Activated CD4-positive, alpha-beta memory T cell treated with anti-CD3 and anti-CD28 coated beads for 36 hours (primary cell): ENCODE measurements around the gene TLK2. TPM values are rescaled to one million over a fixed set of nuclear protein-coding genes. Genes with fewer than 3 reads are reported as not detected.
"Not testable (repeated sequence)": the region's sequence is repeated elsewhere in the genome, so short reads cannot be mapped to it uniquely, and the experiment has no call there.

ENCODE experiments used
- CTCF ChIA-PET: fragments of 350-600 bp; sonication (Branson Sonifier 250); formaldehyde crosslinking; loops from one replicate; lab custom pipeline; 2021; ENCODE audit warnings: antibody characterized with exemption, inconsistent platforms; lab: Charles Lee
- POLR2A ChIA-PET: fragments of 350-600 bp; sonication (Branson Sonifier 250); formaldehyde crosslinking; loops from one replicate; lab custom pipeline; 2021; ENCODE audit warnings: antibody characterized with exemption; lab: Charles Lee
- DNase-seq: peaks from one replicate; pipeline ENCODE4 v3.0.0-alpha.2; 2020
- H3K27ac Mint-ChIP-seq: one replicate; pipeline ENCODE4 v1.8.0; 2021; ENCODE audit warnings: mixed read lengths
- H3K27me3 Mint-ChIP-seq: one replicate; pipeline ENCODE4 v1.8.0; 2021; ENCODE audit warnings: mixed read lengths
- H3K36me3 Mint-ChIP-seq: one replicate; pipeline ENCODE4 v1.8.0; 2021; ENCODE audit warnings: mixed read lengths
- H3K4me1 Mint-ChIP-seq: one replicate; pipeline ENCODE4 v1.8.0; 2021; ENCODE audit warnings: low read depth, mixed read lengths
- H3K4me3 Mint-ChIP-seq: one replicate; pipeline ENCODE4 v1.8.0; 2021; ENCODE audit warnings: mild to moderate bottlenecking, mixed read lengths
- H3K9me3 Mint-ChIP-seq: one replicate; pipeline ENCODE4 v1.8.0; 2021; ENCODE audit warnings: mixed read lengths
- intact Hi-C: fragments of 100-400 bp; cut with micrococcal nuclease; formaldehyde crosslinking; loops from one replicate; pipeline ENCODE4 v1.15.1; 2023
- total RNA-seq, 2 experiments: library from RNA; stranded (reverse); gene quantifications; one replicate each; pipeline ENCODE4 v1.2.3, GENCODE V29; 2021

Gene TLK2
- total RNA-seq, 2 experiments from 2014 or later: 30.7 to 31.6 TPM

GRCh38 chr17:62572888-62573401 lies 94.3 kb downstream of the TLK2 start:
- POLR2A ChIA-PET: no interaction called here
- Mint-ChIP-seq H3K4me1 (peaks cover 25% of the 10 kb centered on the region), H3K27ac (peak overlapping the region; percentile 76), H3K36me3 (peaks cover 28% of the 10 kb centered on the region), H3K9me3 (no peaks in the 10 kb centered on the region), H3K27me3 (no peaks in the 10 kb centered on the region), H3K4me3 (no peak overlapping the region)
- CTCF ChIA-PET: no interaction called here
- intact Hi-C loops: no loop called here
- no peak for DNase-seq

GRCh38 chr17:62573480-62574117 lies 95.0 kb downstream of the TLK2 start:
- Mint-ChIP-seq H3K9me3 (no peaks in the 10 kb centered on the region), H3K36me3 (peaks cover 32% of the 10 kb centered on the region), H3K27me3 (no peaks in the 10 kb centered on the region), H3K27ac (peak overlapping the region; percentile 76), H3K4me1 (peaks cover 28% of the 10 kb centered on the region), H3K4me3 (no peak overlapping the region)
- ChIA-PET CTCF (no interaction called here), POLR2A (no interaction called here)
- DNase-seq: no peak
- intact Hi-C loops: no loop called here

GRCh38 chr17:62576382-62576781 lies 97.8 kb downstream of the TLK2 start:
- CTCF ChIA-PET: interaction anchor here (1.5 kb wide), 1 partner anchor 24 kb away, joined by 6 read pairs; no protein-coding TSS in a partner anchor
- peaks cover 33% of the 10 kb centered on the region for H3K36me3 Mint-ChIP-seq

GRCh38 chr17:62578757-62579487 lies 100.3 kb downstream of the TLK2 start:
- CTCF ChIA-PET: interaction anchor here (1.1 kb wide), 1 partner anchor 94 kb away, joined by 3 read pairs; no protein-coding TSS in a partner anchor
- Mint-ChIP-seq H3K27ac (no peak overlapping the region), H3K27me3 (no peaks in the 10 kb centered on the region), H3K9me3 (no peaks in the 10 kb centered on the region), H3K36me3 (peaks cover 31% of the 10 kb centered on the region), H3K4me3 (no peak overlapping the region), H3K4me1 (peaks cover 28% of the 10 kb centered on the region)
- intact Hi-C loops: no loop called here
- no peak for DNase-seq
- POLR2A ChIA-PET: no interaction called here

More at GRCh38 chr17:62576382-62576781, 97.8 kb downstream of the TLK2 start:
- intact Hi-C loops: no loop called here
- Mint-ChIP-seq H3K4me1 (peaks cover 28% of the 10 kb centered on the region), H3K9me3 (no peaks in the 10 kb centered on the region), H3K27me3 (no peaks in the 10 kb centered on the region), H3K27ac (no peak overlapping the region), H3K4me3 (no peak overlapping the region)
- POLR2A ChIA-PET: interaction anchor here (0.8 kb wide), 1 partner anchor 12 kb away, joined by 4 read pairs; no protein-coding TSS in a partner anchor
- DNase-seq: no peak

DNA sequence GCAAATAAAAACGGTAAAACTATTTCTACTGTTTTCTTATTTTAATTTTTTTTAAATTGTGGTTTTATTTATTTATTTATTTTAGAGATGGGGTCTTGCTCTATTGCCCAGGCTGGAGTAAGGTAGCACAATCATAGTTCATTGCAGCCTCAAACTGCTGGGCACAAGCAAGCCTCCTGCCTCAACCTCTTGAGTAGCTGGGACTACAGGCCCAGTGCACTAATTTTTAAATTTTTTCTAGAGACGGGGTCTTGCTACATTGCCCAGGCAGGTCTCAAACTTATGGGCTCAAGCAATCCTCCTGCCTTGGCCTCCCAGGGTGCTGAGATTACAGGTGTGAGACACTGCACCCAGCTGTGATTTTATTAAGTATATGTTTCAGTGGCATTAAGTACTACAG lies 102.3 kb downstream of the TLK2 start:
- CTCF ChIA-PET: no interaction called here
- H3K27ac Mint-ChIP-seq: no peak overlapping the region
- H3K36me3 Mint-ChIP-seq: peaks cover 26% of the 10 kb centered on the region
- no peak for DNase-seq
- no peaks in the 10 kb centered on the region for H3K27me3 Mint-ChIP-seq
- no peaks in the 10 kb centered on the region for H3K9me3 Mint-ChIP-seq
- no peak overlapping the region for H3K4me3 Mint-ChIP-seq
- intact Hi-C loops: no loop called here
- POLR2A ChIA-PET: no interaction called here
- H3K4me1 Mint-ChIP-seq: peaks cover 23% of the 10 kb centered on the region

DNA sequence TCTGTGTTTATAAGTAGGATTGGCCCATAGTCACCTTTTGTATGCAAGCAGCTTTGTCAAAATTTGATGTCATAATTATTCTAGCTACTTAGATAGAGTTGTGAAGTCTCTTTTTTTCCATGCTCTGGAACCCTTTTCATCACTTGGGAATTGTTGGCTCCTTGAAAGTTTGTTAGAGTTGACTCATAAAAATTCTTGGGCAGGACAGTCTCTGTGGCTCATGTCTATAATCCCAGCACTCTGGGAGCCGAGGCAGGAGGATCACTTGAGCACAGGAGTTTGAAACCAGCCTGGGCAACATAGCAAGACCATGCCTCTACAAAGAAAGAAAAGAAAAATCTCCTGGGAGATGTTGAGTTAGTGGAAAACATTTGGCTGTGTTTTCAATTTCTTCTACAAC lies 103.1 kb downstream of the TLK2 start:
- intact Hi-C loops: no loop called here
- no peak overlapping the region for H3K4me3 Mint-ChIP-seq
- H3K4me1 Mint-ChIP-seq: peaks cover 17% of the 10 kb centered on the region
- CTCF ChIA-PET: no interaction called here
- H3K9me3 Mint-ChIP-seq: no peaks in the 10 kb centered on the region
- POLR2A ChIA-PET: no interaction called here
- no peak for DNase-seq
- peaks cover 25% of the 10 kb centered on the region for H3K36me3 Mint-ChIP-seq
- no peak overlapping the region for H3K27ac Mint-ChIP-seq
- no peaks in the 10 kb centered on the region for H3K27me3 Mint-ChIP-seq

- peaks cover 18% of the 10 kb centered on the region for H3K36me3 Mint-ChIP-seq
These were observed 108.9 kb downstream of the TLK2 start for GRCh38 chr17:62587554-62587953.

DNA sequence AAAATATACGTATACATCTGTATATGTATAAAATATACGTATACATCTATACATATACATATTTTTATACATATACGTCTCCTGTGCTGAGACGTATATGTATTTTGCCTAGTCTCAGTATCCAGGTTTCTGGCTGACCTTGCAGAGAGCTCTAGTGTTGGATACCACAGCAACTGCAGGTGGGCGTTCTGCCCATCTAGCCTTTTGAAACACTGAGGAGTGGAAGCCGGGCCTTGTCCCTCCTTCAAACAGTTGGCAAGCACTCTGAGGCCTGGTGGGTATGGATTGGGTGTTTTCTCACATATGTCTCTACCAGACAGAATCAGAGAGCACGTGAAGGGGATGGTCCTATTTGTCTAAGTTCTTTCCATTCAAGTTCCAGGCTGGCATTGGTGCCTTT lies 109.5 kb downstream of the TLK2 start:
- Mint-ChIP-seq H3K27me3 (no peaks in the 10 kb centered on the region), H3K27ac (no peak overlapping the region), H3K9me3 (no peaks in the 10 kb centered on the region), H3K4me3 (no peak overlapping the region), H3K36me3 (peaks cover 19% of the 10 kb centered on the region), H3K4me1 (no peaks in the 10 kb centered on the region)
- CTCF ChIA-PET: no interaction called here
- intact Hi-C loops: no loop called here
- POLR2A ChIA-PET: no interaction called here
- DNase-seq: no peak

More at GRCh38 chr17:62587554-62587953, 108.9 kb downstream of the TLK2 start:
- POLR2A ChIA-PET: no interaction called here
- Mint-ChIP-seq H3K4me1 (peaks cover 4% of the 10 kb centered on the region), H3K27ac (no peak overlapping the region), H3K9me3 (no peaks in the 10 kb centered on the region), H3K4me3 (no peak overlapping the region), H3K27me3 (no peaks in the 10 kb centered on the region)
- CTCF ChIA-PET: no interaction called here
- intact Hi-C loops: no loop called here
- DNase-seq: no peak

GRCh38 chr17:62591333-62591732 lies 112.7 kb downstream of the TLK2 start:
- intact Hi-C loops: no loop called here
- H3K9me3 Mint-ChIP-seq: no peaks in the 10 kb centered on the region
- H3K4me3 Mint-ChIP-seq: no peak overlapping the region
- ChIA-PET POLR2A (no interaction called here), CTCF (interaction anchor here (0.8 to 0.9 kb wide), 2 partner anchors 20 to 66 kb away, joined by 3 read pairs; no protein-coding TSS in a partner anchor)
- H3K27me3 Mint-ChIP-seq: no peaks in the 10 kb centered on the region
- no peak overlapping the region for H3K27ac Mint-ChIP-seq
- no peak for DNase-seq
- H3K36me3 Mint-ChIP-seq: peaks cover 27% of the 10 kb centered on the region
- H3K4me1 Mint-ChIP-seq: no peaks in the 10 kb centered on the region

DNA sequence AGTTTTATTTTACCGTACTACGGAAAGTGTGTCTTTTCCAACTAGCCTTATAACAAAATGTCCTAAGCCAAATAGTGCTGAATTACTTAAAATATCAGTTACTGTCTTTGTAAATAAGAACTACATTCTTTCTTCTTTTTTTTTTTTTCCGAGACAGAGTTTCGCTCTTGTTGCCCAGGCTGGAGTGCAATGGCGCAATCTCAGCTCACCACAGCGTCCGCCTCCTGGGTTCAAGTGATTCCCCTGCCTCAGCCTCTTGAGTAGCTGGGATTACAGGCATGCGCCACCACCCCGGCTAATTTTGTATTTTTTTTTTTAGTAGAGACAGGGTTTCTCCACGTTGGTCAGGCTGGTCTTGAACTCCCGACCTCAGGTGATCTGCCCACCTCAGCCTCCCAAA lies 113.2 kb downstream of the TLK2 start:
- intact Hi-C loops, POLR2A ChIA-PET: not testable (repeated sequence)
- peaks cover 30% of the 10 kb centered on the region for H3K36me3 Mint-ChIP-seq

GRCh38 chr17:62592341-62593099 lies 113.9 kb downstream of the TLK2 start:
- intact Hi-C loops: no loop called here
- peaks cover 30% of the 10 kb centered on the region for H3K36me3 Mint-ChIP-seq
- DNase-seq: no peak
- no peaks in the 10 kb centered on the region for H3K27me3 Mint-ChIP-seq
- no peaks in the 10 kb centered on the region for H3K4me1 Mint-ChIP-seq
- H3K9me3 Mint-ChIP-seq: no peaks in the 10 kb centered on the region
- CTCF ChIA-PET: interaction anchor here (1.0 kb wide), 1 partner anchor 40 kb away, joined by 3 read pairs; no protein-coding TSS in a partner anchor
- H3K4me3 Mint-ChIP-seq: no peak overlapping the region
- POLR2A ChIA-PET: no interaction called here
- no peak overlapping the region for H3K27ac Mint-ChIP-seq

More for the DNA sequence above, 113.2 kb downstream of the TLK2 start:
- not testable (repeated sequence) for H3K27ac Mint-ChIP-seq, H3K9me3 Mint-ChIP-seq, DNase-seq, H3K4me3 Mint-ChIP-seq, H3K4me1 Mint-ChIP-seq, H3K27me3 Mint-ChIP-seq
- CTCF ChIA-PET: interaction anchor here (0.8 kb wide), 1 partner anchor 67 kb away, joined by 3 read pairs; no protein-coding TSS in a partner anchor

DNA sequence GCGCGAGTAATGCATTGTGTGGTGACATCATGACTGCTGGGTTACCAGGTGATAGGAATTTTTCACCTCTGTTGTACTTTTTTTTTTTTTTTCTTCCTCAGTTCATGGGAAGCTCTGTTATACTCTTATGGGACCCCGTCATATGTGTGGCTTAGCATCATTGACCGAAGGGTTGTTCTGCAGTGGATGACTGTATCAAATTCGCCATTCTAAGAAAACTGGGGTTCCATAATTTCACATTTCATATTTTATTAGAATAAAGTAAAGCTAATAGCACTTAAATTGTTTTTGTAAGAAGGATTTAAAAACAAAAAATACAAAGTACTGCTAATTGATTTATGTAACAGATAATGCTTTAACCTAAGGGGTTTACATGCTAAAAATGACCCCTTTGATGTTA lies 116.9 kb downstream of the TLK2 start:
- Mint-ChIP-seq H3K4me1 (no peaks in the 10 kb centered on the region), H3K36me3 (peaks cover 33% of the 10 kb centered on the region)

More for the DNA sequence above, 116.9 kb downstream of the TLK2 start:
- H3K9me3 Mint-ChIP-seq: no peaks in the 10 kb centered on the region
- CTCF ChIA-PET: no interaction called here
- H3K27me3 Mint-ChIP-seq: no peaks in the 10 kb centered on the region
- POLR2A ChIA-PET: no interaction called here
- H3K27ac Mint-ChIP-seq: no peak overlapping the region
- H3K4me3 Mint-ChIP-seq: no peak overlapping the region
- intact Hi-C loops: no loop called here
- no peak for DNase-seq
